ENCODE results near the gene RNASET2.

RNASET2 gene

GRCh38 chr6:166988674-166989201, 32.4 kb upstream of the RNASET2 start:
- H3K4me3 ChIP-seq (ENCODE audit: low read depth in 1 of 2, low read length in 2 of 2), result no peak overlapping the region
- H3K9ac ChIP-seq (ENCODE audit: low read length), result no peak overlapping the region
- no peaks in the 10 kb centered on the region for H3K36me3 ChIP-seq (ENCODE audit: insufficient read depth, low read length)
- H3K27me3 ChIP-seq (ENCODE audit: control insufficient read depth in 1 of 2, insufficient read depth in 2 of 2, low read length in 2 of 2), result no peaks in the 10 kb centered on the region
- no peaks in the 10 kb centered on the region for H3K9me3 ChIP-seq (ENCODE audit: low read length)
- H3K4me1 ChIP-seq (ENCODE audit: insufficient read depth, low read length), result no peaks in the 10 kb centered on the region
- H3K27ac ChIP-seq (ENCODE audit: low read depth, low read length), result no peak overlapping the region

- Histone ChIP-seq H3K4me3 (ENCODE audit: low read depth in 1 of 2, low read length in 2 of 2) (no peak overlapping the region), H3K36me3 (ENCODE audit: insufficient read depth, low read length) (no peaks in the 10 kb centered on the region), H3K27me3 (ENCODE audit: control insufficient read depth in 1 of 2, insufficient read depth in 2 of 2, low read length in 2 of 2) (no peaks in the 10 kb centered on the region), H3K9ac (ENCODE audit: low read length) (no peak overlapping the region), H3K4me1 (ENCODE audit: insufficient read depth, low read length) (no peaks in the 10 kb centered on the region), H3K27ac (ENCODE audit: low read depth, low read length) (no peak overlapping the region), H3K9me3 (ENCODE audit: low read length) (no peaks in the 10 kb centered on the region)
Observed at GRCh38 chr6:166987930-166988329, 31.6 kb upstream of the RNASET2 start.

- H3K4me3 ChIP-seq (ENCODE audit: low read depth in 1 of 2, low read length in 2 of 2), result no peak overlapping the region
- no peak overlapping the region for H3K9ac ChIP-seq (ENCODE audit: low read length)
Observed at GRCh38 chr6:166987448-166987847, 31.1 kb upstream of the RNASET2 start.

GRCh38 chr6:166980738-166981137, 24.4 kb upstream of the RNASET2 start:
- Histone ChIP-seq H3K27ac (ENCODE audit: low read depth, low read length) (no peak overlapping the region), H3K4me1 (ENCODE audit: insufficient read depth, low read length) (no peaks in the 10 kb centered on the region), H3K4me3 (ENCODE audit: low read depth in 1 of 2, low read length in 2 of 2) (no peak overlapping the region), H3K36me3 (ENCODE audit: insufficient read depth, low read length) (no peaks in the 10 kb centered on the region), H3K27me3 (ENCODE audit: control insufficient read depth in 1 of 2, insufficient read depth in 2 of 2, low read length in 2 of 2) (no peaks in the 10 kb centered on the region), H3K9ac (ENCODE audit: low read length) (no peak overlapping the region), H3K9me3 (ENCODE audit: low read length) (no peaks in the 10 kb centered on the region)

More at GRCh38 chr6:166987448-166987847, 31.1 kb upstream of the RNASET2 start:
- H3K27ac ChIP-seq (ENCODE audit: low read depth, low read length), result no peak overlapping the region
- H3K9me3 ChIP-seq (ENCODE audit: low read length), result no peaks in the 10 kb centered on the region
- no peaks in the 10 kb centered on the region for H3K36me3 ChIP-seq (ENCODE audit: insufficient read depth, low read length)
- H3K4me1 ChIP-seq (ENCODE audit: insufficient read depth, low read length), result no peaks in the 10 kb centered on the region
- H3K27me3 ChIP-seq (ENCODE audit: control insufficient read depth in 1 of 2, insufficient read depth in 2 of 2, low read length in 2 of 2), result no peaks in the 10 kb centered on the region

GRCh38 chr6:166977621-166978525, 21.5 kb upstream of the RNASET2 start:
- no peak overlapping the region for H3K27ac ChIP-seq (ENCODE audit: low read depth, low read length)
- H3K4me3 ChIP-seq (ENCODE audit: low read depth in 1 of 2, low read length in 2 of 2), result no peak overlapping the region
- no peaks in the 10 kb centered on the region for H3K36me3 ChIP-seq (ENCODE audit: insufficient read depth, low read length)

GRCh38 chr6:166976636-166977035, 20.3 kb upstream of the RNASET2 start:
- no peak overlapping the region for H3K4me3 ChIP-seq (ENCODE audit: low read depth in 1 of 2, low read length in 2 of 2)
- H3K36me3 ChIP-seq (ENCODE audit: insufficient read depth, low read length), result no peaks in the 10 kb centered on the region
- no peaks in the 10 kb centered on the region for H3K4me1 ChIP-seq (ENCODE audit: insufficient read depth, low read length)
- no peak overlapping the region for H3K9ac ChIP-seq (ENCODE audit: low read length)
- no peaks in the 10 kb centered on the region for H3K9me3 ChIP-seq (ENCODE audit: low read length)
- no peak overlapping the region for H3K27ac ChIP-seq (ENCODE audit: low read depth, low read length)
- H3K27me3 ChIP-seq (ENCODE audit: control insufficient read depth in 1 of 2, insufficient read depth in 2 of 2, low read length in 2 of 2), result no peaks in the 10 kb centered on the region

More at GRCh38 chr6:166977621-166978525, 21.5 kb upstream of the RNASET2 start:
- H3K27me3 ChIP-seq (ENCODE audit: control insufficient read depth in 1 of 2, insufficient read depth in 2 of 2, low read length in 2 of 2), result no peaks in the 10 kb centered on the region
- no peak overlapping the region for H3K9ac ChIP-seq (ENCODE audit: low read length)
- no peaks in the 10 kb centered on the region for H3K9me3 ChIP-seq (ENCODE audit: low read length)
- no peaks in the 10 kb centered on the region for H3K4me1 ChIP-seq (ENCODE audit: insufficient read depth, low read length)

GRCh38 chr6:166972101-166972500, 15.8 kb upstream of the RNASET2 start:
- no peaks in the 10 kb centered on the region for H3K27me3 ChIP-seq (ENCODE audit: control insufficient read depth in 1 of 2, insufficient read depth in 2 of 2, low read length in 2 of 2)
- no peak overlapping the region for H3K4me3 ChIP-seq (ENCODE audit: low read depth in 1 of 2, low read length in 2 of 2)
- H3K9ac ChIP-seq (ENCODE audit: low read length), result no peak overlapping the region
- no peaks in the 10 kb centered on the region for H3K9me3 ChIP-seq (ENCODE audit: low read length)
- H3K4me1 ChIP-seq (ENCODE audit: insufficient read depth, low read length), result no peaks in the 10 kb centered on the region
- H3K36me3 ChIP-seq (ENCODE audit: insufficient read depth, low read length), result no peaks in the 10 kb centered on the region
- no peak overlapping the region for H3K27ac ChIP-seq (ENCODE audit: low read depth, low read length)

- Histone ChIP-seq H3K27ac (ENCODE audit: low read depth, low read length) (no peak overlapping the region), H3K36me3 (ENCODE audit: insufficient read depth, low read length) (no peaks in the 10 kb centered on the region), H3K9ac (ENCODE audit: low read length) (no peak overlapping the region)
Observed at GRCh38 chr6:166971271-166971670, 14.9 kb upstream of the RNASET2 start.

GRCh38 chr6:166970776-166971175, 14.4 kb upstream of the RNASET2 start:
- Histone ChIP-seq H3K4me3 (ENCODE audit: low read depth in 1 of 2, low read length in 2 of 2) (no peak overlapping the region), H3K9ac (ENCODE audit: low read length) (no peak overlapping the region), H3K27ac (ENCODE audit: low read depth, low read length) (no peak overlapping the region), H3K27me3 (ENCODE audit: control insufficient read depth in 1 of 2, insufficient read depth in 2 of 2, low read length in 2 of 2) (no peaks in the 10 kb centered on the region), H3K4me1 (ENCODE audit: insufficient read depth, low read length) (no peaks in the 10 kb centered on the region), H3K9me3 (ENCODE audit: low read length) (no peaks in the 10 kb centered on the region), H3K36me3 (ENCODE audit: insufficient read depth, low read length) (no peaks in the 10 kb centered on the region)

More at GRCh38 chr6:166971271-166971670, 14.9 kb upstream of the RNASET2 start:
- Histone ChIP-seq H3K4me1 (ENCODE audit: insufficient read depth, low read length) (no peaks in the 10 kb centered on the region), H3K4me3 (ENCODE audit: low read depth in 1 of 2, low read length in 2 of 2) (no peak overlapping the region), H3K27me3 (ENCODE audit: control insufficient read depth in 1 of 2, insufficient read depth in 2 of 2, low read length in 2 of 2) (no peaks in the 10 kb centered on the region), H3K9me3 (ENCODE audit: low read length) (no peaks in the 10 kb centered on the region)

GRCh38 chr6:166970091-166970490, 13.7 kb upstream of the RNASET2 start:
- Histone ChIP-seq H3K27me3 (ENCODE audit: control insufficient read depth in 1 of 2, insufficient read depth in 2 of 2, low read length in 2 of 2) (no peaks in the 10 kb centered on the region), H3K9ac (ENCODE audit: low read length) (no peak overlapping the region), H3K4me3 (ENCODE audit: low read depth in 1 of 2, low read length in 2 of 2) (no peak overlapping the region), H3K4me1 (ENCODE audit: insufficient read depth, low read length) (no peaks in the 10 kb centered on the region), H3K27ac (ENCODE audit: low read depth, low read length) (no peak overlapping the region), H3K36me3 (ENCODE audit: insufficient read depth, low read length) (no peaks in the 10 kb centered on the region), H3K9me3 (ENCODE audit: low read length) (no peaks in the 10 kb centered on the region)

- Histone ChIP-seq H3K4me1 (ENCODE audit: insufficient read depth, low read length) (no peaks in the 10 kb centered on the region), H3K9me3 (ENCODE audit: low read length) (no peaks in the 10 kb centered on the region), H3K27ac (ENCODE audit: low read depth, low read length) (no peak overlapping the region), H3K4me3 (ENCODE audit: low read depth in 1 of 2, low read length in 2 of 2) (no peak overlapping the region), H3K36me3 (ENCODE audit: insufficient read depth, low read length) (no peaks in the 10 kb centered on the region), H3K27me3 (ENCODE audit: control insufficient read depth in 1 of 2, insufficient read depth in 2 of 2, low read length in 2 of 2) (no peaks in the 10 kb centered on the region), H3K9ac (ENCODE audit: low read length) (no peak overlapping the region)
Observed at GRCh38 chr6:166969390-166970002, 13.1 kb upstream of the RNASET2 start.

Data from muscle layer of colon (tissue), 2 donors.